H9 (cell line): Measurements from ENCODE around the gene TMEM140. TPM values are rescaled to one million over a fixed set of nuclear protein-coding genes. Genes with fewer than 3 reads are reported as not detected.

Experiments
- DNase-seq: peaks from one replicate; pipeline ENCODE4 v3.0.0-alpha.2; 2017
- H2AFZ ChIP-seq: one replicate; pipeline ENCODE4 v1.6.1; 2013; ENCODE audit warnings: mild to moderate bottlenecking, low read length, control low read depth, moderate library complexity
- H2AK5ac ChIP-seq: 2 replicates; pipeline ENCODE4 v1.6.1; 2013; ENCODE audit warnings: low read length, control low read depth, mixed read lengths; ENCODE audit not compliant: insufficient read length
- H2BK120ac ChIP-seq: one replicate; pipeline ENCODE4 v1.6.1; 2013; ENCODE audit warnings: low read depth, mild to moderate bottlenecking, low read length, control low read depth, inconsistent platforms; ENCODE audit not compliant: poor library complexity, severe bottlenecking
- H2BK12ac ChIP-seq: 2 replicates; pipeline ENCODE4 v1.6.1; 2013; ENCODE audit warnings: low read length, control low read depth, mixed read lengths, low read depth; ENCODE audit not compliant: insufficient read length
- H2BK15ac ChIP-seq: 2 replicates; pipeline ENCODE4 v1.6.1; 2013; ENCODE audit warnings: low read depth, low read length, control low read depth
- H2BK20ac ChIP-seq: one replicate; pipeline ENCODE4 v1.6.1; 2013; ENCODE audit warnings: low read depth, mild to moderate bottlenecking, low read length, control low read depth, inconsistent platforms; ENCODE audit not compliant: poor library complexity, severe bottlenecking
- H2BK5ac ChIP-seq: 2 replicates; pipeline ENCODE4 v1.6.1; 2013; ENCODE audit warnings: low read length, control low read depth, mixed read lengths; ENCODE audit not compliant: insufficient read length
- H3K14ac ChIP-seq: 2 replicates; pipeline ENCODE4 v1.6.1; 2013; ENCODE audit warnings: low read length, control low read depth; ENCODE audit not compliant: insufficient read depth
- H3K18ac ChIP-seq: 2 replicates; pipeline ENCODE4 v1.6.1; 2013; ENCODE audit warnings: low read depth, mild to moderate bottlenecking, mixed read lengths, low read length, control low read depth; ENCODE audit not compliant: insufficient read length
- H3K23ac ChIP-seq: 2 replicates; pipeline ENCODE4 v1.6.1; 2013; ENCODE audit warnings: low read length, control low read depth, mixed read lengths, low read depth; ENCODE audit not compliant: insufficient read length
- H3K23me2 ChIP-seq: 2 replicates; pipeline ENCODE4 v1.6.1; 2013; ENCODE audit warnings: low read depth, mild to moderate bottlenecking, mixed read lengths, low read length, control low read depth; ENCODE audit not compliant: insufficient read length, poor library complexity, severe bottlenecking
- H3K27ac ChIP-seq: 2 replicates; pipeline ENCODE4 v1.5.1; 2013; ENCODE audit warnings: low read length, control low read depth, mixed read lengths, low read depth; ENCODE audit not compliant: insufficient read length
- H3K27me3 ChIP-seq: 2 replicates; pipeline ENCODE4 v1.6.1; 2013; ENCODE audit warnings: low read length, control low read depth, inconsistent platforms; ENCODE audit not compliant: insufficient read depth
- H3K4ac ChIP-seq: 2 replicates; pipeline ENCODE4 v1.6.1; 2013; ENCODE audit warnings: low read depth, mild to moderate bottlenecking, control low read depth, inconsistent platforms, low read length, moderate library complexity
- H3K4me1 ChIP-seq: 2 replicates; pipeline ENCODE4 v1.6.1; 2013; ENCODE audit warnings: low read length, control low read depth, inconsistent platforms; ENCODE audit not compliant: insufficient read depth
- H3K4me2 ChIP-seq: 2 replicates; pipeline ENCODE4 v1.6.1; 2013; ENCODE audit warnings: low read length, control low read depth, mixed read lengths; ENCODE audit not compliant: insufficient read length, insufficient read depth
- H3K56ac ChIP-seq: 2 replicates; pipeline ENCODE4 v1.6.1; 2013; ENCODE audit warnings: low read depth, mild to moderate bottlenecking, mixed read lengths, low read length, control low read depth; ENCODE audit not compliant: insufficient read length
- H3K79me1 ChIP-seq: 2 replicates; pipeline ENCODE4 v1.6.1; 2013; ENCODE audit warnings: low read depth, mild to moderate bottlenecking, moderate library complexity, low read length, control low read depth, inconsistent platforms; ENCODE audit not compliant: insufficient read depth, poor library complexity, severe bottlenecking
- H3K79me2 ChIP-seq: 2 replicates; pipeline ENCODE4 v1.6.1; 2013; ENCODE audit warnings: low read length, control low read depth, inconsistent platforms; ENCODE audit not compliant: insufficient read depth
- H3K9ac ChIP-seq: 2 replicates; pipeline ENCODE4 v1.6.1; 2013; ENCODE audit warnings: low read length, control low read depth, mixed read lengths; ENCODE audit not compliant: insufficient read length; ENCODE audit errors: extremely low read depth
- H3K9me3 ChIP-seq: one replicate; pipeline ENCODE4 v1.6.1; 2013; ENCODE audit warnings: low read depth, low read length, inconsistent platforms; ENCODE audit not compliant: control insufficient read depth
- H3T11ph ChIP-seq: one replicate; pipeline ENCODE4 v1.6.1; 2013; ENCODE audit warnings: mild to moderate bottlenecking, low read length, control low read depth, inconsistent platforms
- H4K20me1 ChIP-seq: one replicate; pipeline ENCODE4 v1.6.1; 2013; ENCODE audit not compliant: control insufficient read depth, insufficient read length, insufficient read depth
- H4K5ac ChIP-seq: 2 replicates; pipeline ENCODE4 v1.6.1; 2013; ENCODE audit warnings: low read depth, mild to moderate bottlenecking, mixed read lengths, low read length, control low read depth; ENCODE audit not compliant: insufficient read length
- H4K8ac ChIP-seq: replicated peaks from 2 replicates; pipeline ENCODE4 v1.6.1; 2013; ENCODE audit warnings: low read length, control low read depth, mixed read lengths, low read depth; ENCODE audit not compliant: insufficient read length
- H4K91ac ChIP-seq: 2 replicates; pipeline ENCODE4 v1.6.1; 2013; ENCODE audit warnings: low read depth, mild to moderate bottlenecking, moderate library complexity, mixed read lengths, low read length, control low read depth; ENCODE audit not compliant: insufficient read length
- H3K27ac Mint-ChIP-seq, 3 experiments: 2 replicates in 2 of 3; 3 replicates in 1 of 3; pipeline ENCODE4 v1.8.0; 2020 to 2021; ENCODE audit warnings: mixed read lengths in 3 of 3, mild to moderate bottlenecking in 1 of 3, moderate library complexity in 1 of 3
- H3K27me3 Mint-ChIP-seq: 2 replicates; pipeline ENCODE4 v1.8.0; 2021; ENCODE audit warnings: low read depth, mild to moderate bottlenecking, moderate library complexity, mixed read lengths
- H3K36me3 Mint-ChIP-seq, 3 experiments: 2 replicates in 2 of 3; 3 replicates in 1 of 3; pipeline ENCODE4 v1.8.0; 2020 to 2021; ENCODE audit warnings: low read depth in 3 of 3, mixed read lengths in 3 of 3; ENCODE audit not compliant: insufficient read depth in 1 of 3
- H3K4me1 Mint-ChIP-seq, 2 experiments: 2 replicates each; pipeline ENCODE4 v1.8.0; 2020; ENCODE audit warnings: mixed read lengths in 2 of 2
- H3K4me3 Mint-ChIP-seq, 2 experiments: 2 replicates in 1 of 2; 3 replicates in 1 of 2; pipeline ENCODE4 v1.8.0; 2020 to 2021; ENCODE audit warnings: mild to moderate bottlenecking in 2 of 2, mixed read lengths in 2 of 2, moderate library complexity in 1 of 2
- H3K9me3 Mint-ChIP-seq, 2 experiments: 2 replicates in 1 of 2; 3 replicates in 1 of 2; pipeline ENCODE4 v1.8.0; 2020; ENCODE audit warnings: mild to moderate bottlenecking in 2 of 2, mixed read lengths in 2 of 2, moderate library complexity in 1 of 2
- CTCF ChIP-seq: fragments of 200-600 bp; sonication (generic); conservative IDR thresholded peaks from 3 replicates; pipeline ENCODE4 v1.8.0; 2021; ENCODE audit warnings: antibody characterized with exemption, mild to moderate bottlenecking
- WGBS: extraction: QIAGEN DNeasy Blood & Tissue Kit; methylation state at CpG from one replicate; pipeline ENCODE4 v1.1.7; 2013; ENCODE audit warnings: missing lambda C conversion rate, low lambda C conversion rate, mixed read lengths; ENCODE audit not compliant: insufficient read length; ENCODE audit errors: extremely low coverage; 5-methylcytosine and 5-hydroxymethylcytosine counted together
- total RNA-seq: library from RNA; stranded (reverse); gene quantifications from 2 replicates; pipeline ENCODE4 v1.2.1, GENCODE V29; 2021

TMEM140 gene
- total RNA-seq, 1 experiment from 2014 or later, result not detected

- H4K91ac ChIP-seq, result no peak overlapping the region
- H3K4me1 Mint-ChIP-seq, result peaks cover 12 to 27% of the 10 kb centered on the region in 2 experiments
- H2BK5ac ChIP-seq, result no peak overlapping the region
- peaks cover 34 to 37% of the 10 kb centered on the region in 2 experiments for H3K9me3 Mint-ChIP-seq
- peaks cover 30 to 60% (median 44%) of the 10 kb centered on the region in 3 experiments for H3K36me3 Mint-ChIP-seq
- H3K4me3 Mint-ChIP-seq, result no peak overlapping the region
- H3K23ac ChIP-seq, result no peak overlapping the region
- no peak for TF ChIP-seq CTCF
- H3K27me3 ChIP-seq, result no peaks in the 10 kb centered on the region
- H3T11ph ChIP-seq, result no peak overlapping the region
- no peak overlapping the region for H3K14ac ChIP-seq
- no peak overlapping the region for H2BK120ac ChIP-seq
- H4K5ac ChIP-seq, result no peak overlapping the region
- H2BK15ac ChIP-seq, result no peak overlapping the region
- no peak overlapping the region for H3K56ac ChIP-seq
- H2BK12ac ChIP-seq, result no peak overlapping the region
- H3K4me1 ChIP-seq, result peaks cover 5% of the 10 kb centered on the region; the same call in 1 of the 2 replicates
- no peaks in the 10 kb centered on the region for H3K79me2 ChIP-seq
- H3K4ac ChIP-seq, result no peak overlapping the region
- no peak for DNase-seq
- H4K8ac ChIP-seq, result no peak overlapping the region
- H2AFZ ChIP-seq, result no peak overlapping the region
- no peak overlapping the region for H2BK20ac ChIP-seq
- no peak overlapping the region for H3K18ac ChIP-seq
- H3K23me2 ChIP-seq, result no peaks in the 10 kb centered on the region
- no CpG with 5 or more reads among the region's 8 CpGs for WGBS
- no peaks in the 10 kb centered on the region for H3K27me3 Mint-ChIP-seq
- H3K9me3 ChIP-seq, result peaks cover 25% of the 10 kb centered on the region
- H3K79me1 ChIP-seq, result no peaks in the 10 kb centered on the region
- no peak overlapping the region for H3K4me2 ChIP-seq
- H2AK5ac ChIP-seq, result no peak overlapping the region
- H4K20me1 ChIP-seq, result no peaks in the 10 kb centered on the region
- no peak overlapping the region for H3K9ac ChIP-seq
- no peak overlapping the region for H3K27ac Mint-ChIP-seq
- H3K27ac ChIP-seq, result no peak overlapping the region
Measured at GRCh38 chr7:135179321-135179925, 31.6 kb downstream of the TMEM140 start.
